ENCODE measurements around the gene RPP25. TPM values are rescaled to one million over a fixed set of nuclear protein-coding genes. Genes with fewer than 3 reads are reported as not detected.

The RPP25 gene
- total RNA-seq, 2 donors from 2014 or later = 11.7 to 11.8 TPM

- DNase-seq (ENCODE audit: low spot score) (no peak), ATAC-seq (ENCODE audit: insufficient number of reproducible peaks, low FRiP score, low read depth) (no peak)
- no peak overlapping the region for H3K4me3 ChIP-seq
- no peak overlapping the region for H3K27ac ChIP-seq
- peaks cover 6 to 16% of the 10 kb centered on the region in 2 donors for H3K4me1 ChIP-seq (ENCODE audit: control insufficient read depth in 1 of 2, low read depth in 2 of 2)
- H3K36me3 ChIP-seq = no peaks in the 10 kb centered on the region
- H3K9me3 ChIP-seq = no peaks in the 10 kb centered on the region
- TF ChIP-seq CTCF (IDR thresholded peaks at IDR 0.05) = no peak
- H3K27me3 ChIP-seq (replicated peaks; ENCODE audit: insufficient read depth) = no peaks in the 10 kb centered on the region
These were observed 6.6 kb upstream of the RPP25 start for GRCh38 chr15:74963213-74963612.

GRCh38 chr15:74962671-74963070, 6.1 kb upstream of the RPP25 start:
- H3K27ac ChIP-seq = no peak overlapping the region
- ATAC-seq (ENCODE audit: insufficient number of reproducible peaks, low FRiP score, low read depth) (no peak), DNase-seq (ENCODE audit: low spot score) (no peak)
- no peak for TF ChIP-seq CTCF (IDR thresholded peaks at IDR 0.05)
- H3K36me3 ChIP-seq = no peaks in the 10 kb centered on the region
- no peaks in the 10 kb centered on the region for H3K27me3 ChIP-seq (replicated peaks; ENCODE audit: insufficient read depth)
- H3K4me1 ChIP-seq (ENCODE audit: control insufficient read depth in 1 of 2, low read depth in 2 of 2) = peaks cover 10 to 20% of the 10 kb centered on the region in 2 donors
- H3K4me3 ChIP-seq = no peak overlapping the region
- H3K9me3 ChIP-seq = no peaks in the 10 kb centered on the region

GRCh38 chr15:74962219-74962618, 5.6 kb upstream of the RPP25 start:
- no peaks in the 10 kb centered on the region for H3K27me3 ChIP-seq (replicated peaks; ENCODE audit: insufficient read depth)
- ATAC-seq (ENCODE audit: insufficient number of reproducible peaks, low FRiP score, low read depth) = no peak
- no peak overlapping the region for H3K27ac ChIP-seq
- H3K9me3 ChIP-seq = no peaks in the 10 kb centered on the region
- H3K36me3 ChIP-seq = no peaks in the 10 kb centered on the region
- DNase-seq (ENCODE audit: low spot score) = no peak
- TF ChIP-seq CTCF (IDR thresholded peaks at IDR 0.05) = no peak
- H3K4me3 ChIP-seq = no peak overlapping the region
- H3K4me1 ChIP-seq (ENCODE audit: control insufficient read depth in 1 of 2, low read depth in 2 of 2) = peaks cover 14 to 25% of the 10 kb centered on the region in 2 donors

DNA sequence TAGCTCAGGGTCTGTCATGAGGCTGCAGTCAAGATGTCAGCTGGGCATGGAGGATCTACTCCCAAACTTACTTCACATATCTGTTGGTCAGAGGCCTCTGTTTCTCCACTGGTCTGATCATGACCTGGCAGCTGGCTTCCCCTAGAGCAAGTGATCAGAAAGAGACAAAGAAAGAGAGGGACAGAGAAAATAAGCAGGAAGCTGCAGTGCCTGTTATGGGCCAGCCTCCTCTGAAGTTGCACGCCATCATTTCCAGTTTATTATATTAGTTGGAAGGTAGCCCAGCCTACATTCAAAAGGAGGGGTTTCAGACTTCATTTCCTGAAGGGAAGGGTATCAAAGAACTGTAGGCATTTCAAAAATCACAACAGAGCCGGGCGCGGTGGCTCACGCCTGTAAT, 5.0 kb upstream of the RPP25 start:
- ATAC-seq (ENCODE audit: insufficient number of reproducible peaks, low FRiP score, low read depth) (no peak), DNase-seq (ENCODE audit: low spot score) (no peak)
- H3K9me3 ChIP-seq = no peaks in the 10 kb centered on the region
- H3K4me1 ChIP-seq (ENCODE audit: control insufficient read depth in 1 of 2, low read depth in 2 of 2) = peaks cover 14 to 26% of the 10 kb centered on the region in 2 donors
- H3K4me3 ChIP-seq = no peak overlapping the region
- no peak overlapping the region for H3K27ac ChIP-seq
- H3K27me3 ChIP-seq (replicated peaks; ENCODE audit: insufficient read depth) = no peaks in the 10 kb centered on the region
- no peak for TF ChIP-seq CTCF (IDR thresholded peaks at IDR 0.05)
- H3K36me3 ChIP-seq = no peaks in the 10 kb centered on the region

- Histone ChIP-seq H3K27ac (no peak overlapping the region), H3K36me3 (no peaks in the 10 kb centered on the region), H3K27me3 (replicated peaks; ENCODE audit: insufficient read depth) (no peaks in the 10 kb centered on the region), H3K4me1 (ENCODE audit: control insufficient read depth in 1 of 2, low read depth in 2 of 2) (peaks cover 14 to 27% of the 10 kb centered on the region in 2 donors), H3K4me3 (no peak overlapping the region), H3K9me3 (no peaks in the 10 kb centered on the region)
- TF ChIP-seq CTCF (IDR thresholded peaks at IDR 0.05) = no peak
- DNase-seq (ENCODE audit: low spot score) = no peak
- ATAC-seq (ENCODE audit: insufficient number of reproducible peaks, low FRiP score, low read depth) = no peak
These were observed 4.5 kb upstream of the RPP25 start for GRCh38 chr15:74960995-74961588.

Measured in thoracic aorta (tissue), 2 donors.